Activated CD4-positive, alpha-beta T cell treated with anti-CD3 and anti-CD28 coated beads, Interleukin-2, amount 10 ng/mL, durations not matched to agents 24 days and 14 days (primary cell): Measurements from ENCODE around the gene CST9. TPM values are rescaled to one million over a fixed set of nuclear protein-coding genes. Genes with fewer than 3 reads are reported as not detected.
"Not testable (repeated sequence)": the region's sequence is repeated elsewhere in the genome, so short reads cannot be mapped to it uniquely, and the experiment has no call there.

Experiments used
- DNase-seq: peaks from one replicate; pipeline ENCODE4 v3.0.0; 2022
- H3K27ac Mint-ChIP-seq: one replicate; pipeline ENCODE4 v1.8.0; 2022; ENCODE audit warnings: mild to moderate bottlenecking, mixed read lengths
- H3K27me3 Mint-ChIP-seq: one replicate; pipeline ENCODE4 v1.8.0; 2022; ENCODE audit warnings: mixed read lengths
- H3K36me3 Mint-ChIP-seq: one replicate; pipeline ENCODE4 v1.8.0; 2022; ENCODE audit warnings: low read depth, mild to moderate bottlenecking, mixed read lengths
- H3K4me1 Mint-ChIP-seq: one replicate; pipeline ENCODE4 v1.8.0; 2021; ENCODE audit warnings: mixed read lengths
- H3K4me3 Mint-ChIP-seq: one replicate; pipeline ENCODE4 v1.8.0; 2022; ENCODE audit warnings: mild to moderate bottlenecking, moderate library complexity, mixed read lengths
- H3K9me3 Mint-ChIP-seq: one replicate; pipeline ENCODE4 v1.8.0; 2021; ENCODE audit warnings: mixed read lengths
- intact Hi-C: fragments of 100-400 bp; cut with micrococcal nuclease; formaldehyde crosslinking; loops from one replicate; pipeline ENCODE4 v1.15.1; 2023
- total RNA-seq: library from RNA; stranded (reverse); gene quantifications from 2 replicates; pipeline ENCODE4 v1.2.3, GENCODE V29; 2022

Gene CST9
- total RNA-seq, 1 donor from 2014 or later: not detected

DNA sequence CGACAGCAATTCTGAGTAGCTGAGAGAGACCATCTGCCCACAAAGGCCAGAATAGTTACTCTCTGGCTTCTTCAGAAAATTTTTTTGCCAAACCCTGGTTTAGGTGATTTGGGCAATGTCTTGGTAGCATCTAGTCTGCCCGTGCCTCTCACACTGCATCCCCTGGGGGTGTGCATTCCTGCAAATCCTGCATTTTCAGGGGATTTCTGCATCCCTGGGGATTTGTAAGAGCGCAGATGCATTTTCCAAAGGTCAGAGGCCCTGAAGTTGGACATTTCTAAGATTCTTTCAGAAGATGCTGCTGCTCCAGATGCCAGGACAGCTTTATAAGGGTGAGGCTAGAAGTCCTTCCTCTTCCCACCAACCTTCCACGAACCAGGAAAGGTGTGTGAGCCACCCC is 4.0 kb downstream of the CST9 start:
- DNase-seq: no peak
- Mint-ChIP-seq H3K27ac (no peak overlapping the region), H3K4me1 (peaks cover 1% of the 10 kb centered on the region), H3K27me3 (peaks cover 3% of the 10 kb centered on the region), H3K36me3 (no peaks in the 10 kb centered on the region), H3K9me3 (no peaks in the 10 kb centered on the region), H3K4me3 (no peak overlapping the region)
- intact Hi-C loops: no loop called here

DNA sequence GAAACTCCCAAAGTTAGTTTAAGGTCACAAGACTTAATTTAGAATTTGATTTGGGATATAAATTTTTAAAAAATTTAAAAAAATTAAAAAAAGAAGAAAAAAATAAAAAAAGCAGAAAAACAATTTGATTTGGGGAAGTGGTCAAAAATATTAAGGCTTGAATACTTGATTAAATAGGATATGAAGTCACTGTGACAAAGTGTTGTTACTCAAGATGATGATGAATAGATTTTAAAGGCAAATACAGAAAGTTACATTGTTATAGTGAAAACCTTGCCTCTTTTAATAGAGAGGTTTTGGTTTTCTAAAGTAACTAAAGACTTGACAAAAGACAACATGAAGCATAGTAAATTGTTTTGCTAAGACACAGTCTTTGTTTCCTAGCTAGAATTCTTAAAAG is 7.2 kb downstream of the CST9 start:
- Mint-ChIP-seq H3K4me1 (no peaks in the 10 kb centered on the region), H3K9me3 (no peaks in the 10 kb centered on the region), H3K27me3 (peaks cover 3% of the 10 kb centered on the region), H3K27ac (no peak overlapping the region), H3K36me3 (no peaks in the 10 kb centered on the region), H3K4me3 (no peak overlapping the region)
- no peak for DNase-seq
- intact Hi-C loops: no loop called here

DNA sequence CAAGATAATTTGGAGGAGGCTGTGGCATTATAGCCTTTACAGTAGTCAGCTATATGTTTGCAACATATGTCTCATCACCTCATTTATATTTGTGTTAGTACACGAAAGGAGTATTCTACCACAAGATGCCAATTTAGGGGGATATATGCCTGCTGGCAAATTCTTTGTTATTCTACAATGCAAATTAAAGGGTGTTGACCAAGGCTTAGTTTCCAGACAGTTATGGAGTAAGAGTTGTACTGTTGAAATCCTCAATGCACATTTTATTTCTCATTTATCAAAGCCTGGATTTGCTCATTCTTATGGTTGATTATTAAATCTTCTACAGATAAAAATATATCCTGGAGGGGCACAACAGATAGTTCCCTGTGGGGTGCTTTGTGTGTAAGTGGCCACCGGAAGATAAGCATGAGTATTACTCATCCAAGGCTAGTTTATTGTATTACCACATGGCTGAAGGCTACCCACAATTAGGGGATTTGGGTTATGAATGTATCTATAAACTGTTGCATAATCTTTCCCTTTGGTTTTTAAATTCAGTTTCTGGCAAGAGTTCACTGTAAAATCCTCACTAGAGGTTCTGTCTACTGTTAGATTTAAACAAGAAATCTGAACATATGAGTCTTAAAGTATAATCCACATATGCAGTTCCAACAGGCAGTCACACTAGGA is 9.0 kb downstream of the CST9 start:
- intact Hi-C loops: no loop called here
- Mint-ChIP-seq H3K27ac (no peak overlapping the region), H3K4me1 (no peaks in the 10 kb centered on the region), H3K9me3 (no peaks in the 10 kb centered on the region), H3K27me3 (peaks cover 3% of the 10 kb centered on the region), H3K36me3 (no peaks in the 10 kb centered on the region), H3K4me3 (no peak overlapping the region)
- no peak for DNase-seq

DNA sequence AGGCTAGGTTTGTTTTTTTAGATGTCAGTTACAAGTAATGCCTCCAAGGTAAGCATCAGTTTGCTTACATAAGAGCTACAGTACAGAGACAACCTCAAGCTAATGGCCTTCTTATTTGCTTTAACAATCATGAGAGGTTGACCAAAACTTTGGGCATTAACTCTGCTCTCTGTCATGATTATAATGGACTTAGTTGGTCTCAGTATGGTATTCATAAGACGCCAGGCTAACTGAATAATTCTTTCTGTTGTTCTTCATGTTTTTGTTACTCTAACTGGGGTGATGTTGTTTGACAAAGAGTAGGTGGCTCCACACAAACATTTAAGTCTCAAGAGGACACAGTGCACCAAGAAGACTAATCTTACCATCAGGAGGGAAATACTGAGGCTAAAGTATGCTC is 9.8 kb downstream of the CST9 start:
- Mint-ChIP-seq H3K4me3 (no peak overlapping the region), H3K27ac (no peak overlapping the region), H3K9me3 (no peaks in the 10 kb centered on the region), H3K27me3 (peaks cover 3% of the 10 kb centered on the region), H3K36me3 (no peaks in the 10 kb centered on the region), H3K4me1 (no peaks in the 10 kb centered on the region)
- intact Hi-C loops: no loop called here
- no peak for DNase-seq

DNA sequence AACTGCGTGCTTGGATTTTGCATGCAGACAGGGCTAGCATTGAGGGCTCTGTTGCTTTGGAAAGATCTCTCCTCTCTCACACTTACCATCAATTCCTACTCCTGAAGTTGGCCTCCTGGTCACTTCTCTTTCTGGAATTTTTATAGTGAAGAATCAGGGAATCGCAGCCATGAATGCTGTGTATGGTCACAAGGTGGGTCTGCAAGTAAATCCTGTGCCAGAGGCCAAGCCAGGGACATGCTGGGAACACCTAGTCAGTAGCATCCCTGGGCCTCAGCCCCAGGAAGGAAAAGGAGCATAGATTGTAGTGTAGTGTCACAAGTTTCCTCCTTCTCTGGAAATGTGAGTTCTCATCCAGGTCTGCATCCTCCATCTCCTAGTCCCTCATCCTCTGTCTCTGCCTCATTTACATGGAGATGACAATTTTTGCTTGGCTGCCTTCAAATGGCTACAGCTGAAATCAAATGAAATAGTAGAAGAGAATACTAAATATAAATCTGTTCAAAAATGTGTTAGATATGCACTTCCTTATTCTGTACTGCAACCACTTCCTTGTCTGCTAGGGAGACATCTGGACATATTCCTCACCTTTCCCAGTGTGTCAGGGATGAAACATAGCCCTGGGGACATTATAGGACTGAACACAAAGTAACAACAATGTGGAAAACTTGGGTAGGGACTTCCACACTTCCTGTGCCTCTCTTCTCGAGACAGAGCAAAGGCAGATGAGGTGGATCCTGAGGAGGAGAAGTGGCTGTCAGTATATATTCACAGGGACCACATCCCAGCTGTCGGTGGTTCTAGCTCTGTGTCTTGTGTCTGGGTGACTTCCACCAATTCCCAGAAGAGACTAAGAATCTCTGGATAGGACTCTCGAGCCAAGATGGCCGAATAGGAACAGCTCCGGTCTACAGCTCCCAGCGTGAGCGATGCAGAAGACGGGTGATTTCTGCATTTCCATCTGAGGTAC is 17.0 kb downstream of the CST9 start:
- H3K4me3 Mint-ChIP-seq: no peak overlapping the region
- intact Hi-C loops: no loop called here
- H3K4me1 Mint-ChIP-seq: no peaks in the 10 kb centered on the region
- H3K36me3 Mint-ChIP-seq: no peaks in the 10 kb centered on the region
- no peak for DNase-seq
- no peaks in the 10 kb centered on the region for H3K9me3 Mint-ChIP-seq
- H3K27ac Mint-ChIP-seq: no peak overlapping the region
- peaks cover 4% of the 10 kb centered on the region for H3K27me3 Mint-ChIP-seq

DNA sequence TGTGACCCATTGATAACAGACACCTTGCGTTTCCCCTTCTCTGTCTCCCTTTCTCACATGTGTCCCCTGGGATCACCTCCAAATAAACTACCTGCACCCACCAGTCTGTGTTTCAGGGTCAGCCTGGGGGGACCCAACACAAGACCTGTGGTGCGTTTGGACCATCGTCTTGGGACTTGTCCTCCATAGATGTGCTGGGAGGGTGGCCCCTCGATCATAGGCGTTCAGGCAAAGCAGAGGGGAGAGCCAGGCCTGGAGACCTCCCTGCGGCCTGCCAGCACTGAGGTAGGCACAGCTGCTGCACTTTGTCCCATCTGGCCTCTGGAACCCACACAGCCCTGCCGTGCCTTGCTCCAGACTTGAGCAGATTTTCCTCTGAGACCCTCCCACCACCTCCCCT is 18.1 kb downstream of the CST9 start:
- no peak overlapping the region for H3K4me3 Mint-ChIP-seq
- DNase-seq: no peak

DNA sequence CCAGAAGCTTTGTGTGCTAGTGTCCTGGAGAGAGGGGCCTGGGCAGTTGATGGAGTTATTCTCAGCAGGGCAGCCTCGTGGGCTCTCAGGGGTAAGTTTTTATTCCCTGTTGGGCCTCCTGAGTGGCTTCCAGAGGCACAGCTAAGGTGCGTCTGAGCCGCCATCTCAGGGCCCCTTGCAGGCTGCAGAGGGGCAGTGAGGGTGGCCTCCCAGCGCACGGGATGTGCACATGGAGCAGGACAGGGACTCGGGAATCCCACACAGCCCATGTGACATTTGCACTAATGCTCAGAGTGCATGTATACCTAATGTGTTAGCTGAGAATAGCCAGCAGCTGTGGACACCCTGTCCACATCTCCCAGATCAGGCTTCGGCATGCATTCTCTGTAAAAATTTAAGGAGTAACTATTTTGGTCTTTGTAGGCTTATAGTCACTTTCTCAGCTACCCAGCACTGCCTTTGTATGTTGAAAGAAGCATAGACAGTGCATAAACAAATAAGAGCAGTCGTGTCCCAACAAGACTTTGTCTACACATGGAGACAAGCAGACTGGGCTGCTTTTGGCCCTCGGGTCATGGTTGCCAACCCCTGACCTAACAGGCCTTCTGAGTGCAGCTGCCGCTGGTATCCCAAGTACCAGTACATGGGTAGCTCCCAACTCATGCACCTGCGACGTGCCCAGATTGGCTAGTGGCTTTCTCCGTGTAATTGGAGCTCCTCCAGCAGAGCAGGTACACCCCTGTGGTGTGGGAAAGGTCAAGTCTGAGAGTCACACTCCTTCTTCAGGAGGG is 18.8 kb downstream of the CST9 start:
- Mint-ChIP-seq H3K27ac (no peak overlapping the region), H3K9me3 (no peaks in the 10 kb centered on the region)

More for the DNA sequence above, 18.1 kb downstream of the CST9 start:
- Mint-ChIP-seq H3K36me3 (no peaks in the 10 kb centered on the region), H3K27me3 (peaks cover 4% of the 10 kb centered on the region), H3K9me3 (no peaks in the 10 kb centered on the region), H3K27ac (no peak overlapping the region), H3K4me1 (no peaks in the 10 kb centered on the region)
- intact Hi-C loops: no loop called here

DNA sequence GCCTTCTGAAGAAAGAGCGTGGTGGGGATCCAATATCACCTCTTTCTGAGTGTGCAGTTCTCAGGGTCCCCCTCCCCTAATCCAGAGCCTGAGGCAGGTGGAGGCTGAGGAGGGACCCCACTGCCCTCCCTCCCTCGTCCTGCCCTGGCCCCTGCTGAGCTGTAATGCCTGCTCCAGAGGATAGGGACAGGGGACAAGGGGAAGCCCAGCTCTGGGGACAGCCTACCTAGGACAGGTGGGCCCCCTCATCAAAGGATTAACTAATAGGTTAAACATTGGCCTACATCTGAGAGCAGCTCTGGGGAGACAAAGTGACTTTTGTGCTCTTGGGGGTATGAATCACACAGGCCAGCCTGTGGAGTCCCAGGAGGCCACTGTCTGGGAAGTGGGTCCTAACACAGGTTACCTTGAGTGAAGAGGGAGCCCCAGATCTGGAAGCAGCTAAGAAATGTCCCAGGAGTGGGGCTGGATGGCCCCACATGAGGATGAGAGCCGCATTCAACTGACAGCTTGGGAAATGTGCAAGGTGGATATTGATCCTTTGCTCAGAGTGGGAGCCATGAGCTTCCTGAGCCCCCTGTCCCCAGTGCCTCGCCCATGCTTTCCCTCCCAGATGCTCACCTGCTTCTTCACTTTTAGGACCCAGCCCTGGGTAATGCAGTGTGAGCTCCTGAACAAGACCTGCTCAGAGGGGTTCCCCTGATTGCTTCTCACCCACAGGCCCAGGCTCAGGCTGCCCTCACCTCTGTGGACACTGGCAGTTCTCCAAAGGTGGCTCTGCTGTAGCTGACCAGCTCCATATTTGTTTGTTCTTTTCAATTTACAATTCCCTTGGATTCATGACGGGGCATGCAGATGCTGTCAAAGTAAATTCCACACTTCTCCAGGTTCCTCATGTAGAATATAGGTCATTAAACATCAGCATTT is 19.6 kb downstream of the CST9 start:
- no peaks in the 10 kb centered on the region for H3K4me1 Mint-ChIP-seq
- H3K36me3 Mint-ChIP-seq: no peaks in the 10 kb centered on the region
- intact Hi-C loops: no loop called here
- H3K27me3 Mint-ChIP-seq: peaks cover 6% of the 10 kb centered on the region
- no peak overlapping the region for H3K4me3 Mint-ChIP-seq
- DNase-seq: no peak
- no peak overlapping the region for H3K27ac Mint-ChIP-seq
- no peaks in the 10 kb centered on the region for H3K9me3 Mint-ChIP-seq

More for the DNA sequence above, 18.8 kb downstream of the CST9 start:
- no peaks in the 10 kb centered on the region for H3K36me3 Mint-ChIP-seq
- intact Hi-C loops: no loop called here
- H3K27me3 Mint-ChIP-seq: peaks cover 4% of the 10 kb centered on the region
- no peaks in the 10 kb centered on the region for H3K4me1 Mint-ChIP-seq
- no peak for DNase-seq
- no peak overlapping the region for H3K4me3 Mint-ChIP-seq

DNA sequence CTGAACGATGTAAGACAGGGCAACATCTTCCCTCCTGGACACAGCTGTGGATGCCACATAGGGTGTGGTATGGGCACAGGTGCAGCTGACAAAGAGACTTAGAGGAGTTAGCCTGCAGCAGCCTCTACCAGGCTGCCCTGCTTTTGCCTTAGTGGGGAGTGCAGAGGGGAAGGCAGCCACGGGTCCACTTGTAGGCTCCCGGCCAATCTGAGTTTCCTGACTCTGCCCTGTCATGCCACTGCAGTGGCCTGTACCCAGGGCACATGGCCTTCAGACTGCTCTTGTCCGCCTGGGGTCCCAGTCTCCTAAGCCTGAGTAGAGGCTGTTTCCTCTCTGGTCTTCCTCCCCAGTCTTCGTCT is 20.3 kb downstream of the CST9 start:
- no peak for DNase-seq
- Mint-ChIP-seq H3K9me3 (no peaks in the 10 kb centered on the region), H3K4me1 (no peaks in the 10 kb centered on the region), H3K27ac (no peak overlapping the region), H3K27me3 (peaks cover 7% of the 10 kb centered on the region), H3K4me3 (no peak overlapping the region), H3K36me3 (no peaks in the 10 kb centered on the region)
- intact Hi-C loops: no loop called here

DNA sequence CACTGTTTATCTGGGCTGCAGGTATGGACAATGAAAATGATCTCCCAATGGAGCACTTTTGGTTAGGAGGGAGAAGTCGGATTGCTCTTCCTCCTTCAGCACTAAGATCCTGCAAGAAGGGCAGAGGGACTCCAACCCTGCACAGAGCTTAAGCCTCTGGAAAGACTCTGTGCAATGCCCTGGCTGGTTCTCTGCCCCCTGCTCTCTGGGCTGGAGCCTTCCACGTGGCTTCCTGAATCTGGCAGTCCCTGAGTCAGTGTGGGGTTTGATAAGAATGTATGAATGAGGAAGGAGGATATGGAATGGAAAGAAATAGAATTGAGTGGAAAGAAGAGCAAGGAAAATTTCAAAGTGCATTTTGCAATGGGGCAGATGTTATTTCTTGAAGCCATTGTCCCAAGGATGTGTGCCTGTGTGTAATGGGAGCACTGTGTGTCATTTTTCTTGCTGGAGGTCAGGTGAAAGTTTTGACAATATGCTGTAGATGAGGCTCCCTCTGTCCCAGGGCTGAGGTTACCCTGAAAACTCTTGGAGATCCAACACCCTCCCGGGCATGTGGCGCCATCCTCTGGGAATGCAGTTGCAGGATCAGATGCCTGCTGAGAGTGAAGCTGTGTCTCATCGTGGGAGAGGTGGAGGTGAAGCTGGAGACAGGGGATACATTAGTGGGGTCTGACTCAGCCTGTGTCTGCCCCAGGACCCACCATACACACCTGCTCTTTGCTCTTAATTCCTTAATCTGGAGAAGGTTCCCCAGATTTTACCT is 21.1 kb downstream of the CST9 start:
- Mint-ChIP-seq H3K27ac (no peak overlapping the region), H3K36me3 (no peaks in the 10 kb centered on the region), H3K4me1 (no peaks in the 10 kb centered on the region), H3K4me3 (no peak overlapping the region), H3K27me3 (peaks cover 7% of the 10 kb centered on the region), H3K9me3 (no peaks in the 10 kb centered on the region)
- no peak for DNase-seq
- intact Hi-C loops: no loop called here

DNA sequence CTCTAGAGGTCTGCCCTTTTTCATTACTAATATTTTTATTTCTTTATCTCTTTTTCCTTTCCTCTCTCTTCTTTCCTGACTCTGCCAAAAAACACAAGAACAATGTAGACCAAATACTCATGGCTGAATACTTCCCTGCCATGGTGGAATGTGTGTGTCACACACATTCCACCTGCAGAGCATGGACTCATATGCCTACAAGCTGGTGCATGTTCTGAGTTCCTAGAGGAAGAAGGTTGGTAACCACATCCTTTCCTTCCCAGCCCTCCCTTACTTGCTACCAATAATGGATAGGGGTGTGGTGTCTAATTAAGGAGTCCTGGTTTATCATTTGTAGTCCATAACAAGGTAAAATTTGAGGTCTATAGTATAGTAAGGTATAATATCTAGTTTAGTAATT is 22.2 kb downstream of the CST9 start:
- H3K27ac Mint-ChIP-seq: no peak overlapping the region
- intact Hi-C loops: no loop called here
- peaks cover 7% of the 10 kb centered on the region for H3K27me3 Mint-ChIP-seq
- no peaks in the 10 kb centered on the region for H3K36me3 Mint-ChIP-seq
- no peaks in the 10 kb centered on the region for H3K4me1 Mint-ChIP-seq
- H3K4me3 Mint-ChIP-seq: no peak overlapping the region
- no peak for DNase-seq
- no peaks in the 10 kb centered on the region for H3K9me3 Mint-ChIP-seq

DNA sequence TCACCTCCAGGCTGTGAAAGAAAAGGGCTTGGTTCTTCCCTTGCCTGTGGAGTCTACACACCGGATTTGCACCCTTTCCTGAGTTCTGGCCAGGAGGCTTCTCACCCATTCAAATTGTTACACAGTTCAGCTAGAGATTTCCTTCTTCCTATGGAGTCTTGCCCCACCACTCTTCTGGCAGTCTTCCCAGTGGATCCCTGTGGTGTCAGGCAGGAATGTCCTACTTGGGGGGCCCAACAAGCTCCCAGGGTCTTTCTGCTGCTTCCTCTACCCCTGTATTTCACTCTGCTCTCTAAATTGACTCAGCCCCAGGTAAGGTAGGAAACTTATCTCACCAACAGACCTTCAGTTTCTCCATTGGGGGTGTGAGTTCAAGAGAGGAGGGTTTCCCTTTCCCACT is 23.4 kb downstream of the CST9 start:
- H3K36me3 Mint-ChIP-seq: no peaks in the 10 kb centered on the region
- no peak for DNase-seq
- H3K4me3 Mint-ChIP-seq: no peak overlapping the region
- no peaks in the 10 kb centered on the region for H3K4me1 Mint-ChIP-seq
- H3K27ac Mint-ChIP-seq: no peak overlapping the region
- intact Hi-C loops: no loop called here
- peaks cover 7% of the 10 kb centered on the region for H3K27me3 Mint-ChIP-seq
- no peaks in the 10 kb centered on the region for H3K9me3 Mint-ChIP-seq

DNA sequence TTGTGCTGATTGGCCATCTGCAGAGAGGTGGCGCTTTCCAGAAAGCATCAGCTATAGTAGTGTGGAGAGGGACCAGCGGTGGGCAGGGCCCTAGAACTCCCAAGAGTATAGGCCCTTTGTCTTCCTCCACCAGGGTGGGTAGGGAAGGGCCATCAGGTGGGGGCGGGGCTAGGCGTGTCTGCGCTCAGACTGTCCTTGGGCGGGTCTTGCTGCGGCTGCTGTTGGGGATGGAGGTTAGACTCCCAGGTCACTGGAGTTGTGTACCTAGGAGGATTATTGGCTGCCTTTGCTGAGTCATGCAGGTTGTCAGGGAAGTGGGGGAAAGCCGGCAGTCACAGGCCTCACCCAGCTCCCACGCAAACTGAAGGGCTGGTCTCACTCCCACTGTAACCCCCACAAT is 23.9 kb downstream of the CST9 start:
- H3K36me3 Mint-ChIP-seq, H3K4me1 Mint-ChIP-seq, H3K4me3 Mint-ChIP-seq, H3K9me3 Mint-ChIP-seq, DNase-seq, intact Hi-C loops, H3K27me3 Mint-ChIP-seq, H3K27ac Mint-ChIP-seq: not testable (repeated sequence)
